Cardiac muscle cell (in vitro differentiated cells and primary cell): ENCODE results near the gene SEMA3A. TPM values are rescaled to one million over a fixed set of nuclear protein-coding genes. Genes with fewer than 3 reads are reported as not detected.
A peak's percentile ranks its signal among the peaks of the same experiment; 100 is the strongest.

Experiments
- DNase-seq, 2 donors: peaks; one replicate each; pipeline versions ENCODE4 v3.0.0 to v3.0.0-alpha.2; 2010 to 2017; ENCODE audit warnings: low read depth in 1 of 2, low spot score in 1 of 2
- H3K27ac ChIP-seq: fragments of 200-600 bp; sonication (generic); 2 replicates; pipeline ENCODE4 v1.5.1; 2016
- H3K27me3 ChIP-seq: fragments of 200-600 bp; sonication (generic); 2 replicates; pipeline ENCODE4 v1.6.0; 2016; ENCODE audit warnings: control low read depth
- H3K36me3 ChIP-seq: fragments of 200-600 bp; sonication (generic); 2 replicates; pipeline ENCODE4 v1.5.1; 2016; ENCODE audit warnings: control low read depth
- H3K4me1 ChIP-seq: fragments of 200-600 bp; sonication (generic); 2 replicates; pipeline ENCODE4 v1.8.1; 2017; ENCODE audit warnings: low read depth, mild to moderate bottlenecking, mixed run types
- H3K4me3 ChIP-seq: fragments of 200-600 bp; sonication (generic); 2 replicates; pipeline ENCODE4 v1.5.1; 2016; ENCODE audit warnings: mild to moderate bottlenecking
- H3K9me3 ChIP-seq: fragments of 200-600 bp; sonication (generic); 2 replicates; pipeline ENCODE4 v1.5.1; 2017; ENCODE audit warnings: low read depth, mild to moderate bottlenecking, control low read depth
- CTCF ChIP-seq: IDR thresholded peaks from 2 replicates; pipeline ENCODE4 v1.5.1; 2012; ENCODE audit warnings: low read depth, mild to moderate bottlenecking, low read length
- polyA plus RNA-seq: library from polyadenylated mRNA; unstranded; fragments of >200 nt; fragmentation: Nextera tagmentation; extraction: Ambion mirVana; gene quantifications from 2 replicates; pipeline ENCODE4 v1.2.1, GENCODE V29; 2016
- total RNA-seq: library from RNA; depleted of rRNA; stranded (reverse); fragments of >200 nt; gene quantifications from 2 replicates; pipeline ENCODE4 v1.2.3, GENCODE V29; 2016

Gene SEMA3A
- total and polyA plus RNA-seq, 2 experiments from 2014 or later = 33.5 to 37.3 TPM

GRCh38 chr7:84111842-84112241 lies 82.7 kb downstream of the SEMA3A start:
- no peak overlapping the region for H3K4me3 ChIP-seq
- DNase-seq = no peak
- TF ChIP-seq CTCF = no peak
- peaks cover 13% of the 10 kb centered on the region for H3K4me1 ChIP-seq
- peak overlapping the region; percentile 18 for H3K27ac ChIP-seq
- H3K27me3 ChIP-seq = no peaks in the 10 kb centered on the region
- H3K36me3 ChIP-seq = peaks cover 8% of the 10 kb centered on the region
- no peaks in the 10 kb centered on the region for H3K9me3 ChIP-seq

- DNase-seq = no peak
- Histone ChIP-seq H3K9me3 (no peaks in the 10 kb centered on the region), H3K4me1 (peaks cover 13% of the 10 kb centered on the region), H3K27me3 (no peaks in the 10 kb centered on the region), H3K27ac (no peak overlapping the region), H3K4me3 (no peak overlapping the region), H3K36me3 (peaks cover 8% of the 10 kb centered on the region)
- TF ChIP-seq CTCF = no peak
These were observed 84.2 kb downstream of the SEMA3A start for GRCh38 chr7:84110400-84110799.

- no peak for DNase-seq
- no peak for TF ChIP-seq CTCF
- Histone ChIP-seq H3K36me3 (peaks cover 8% of the 10 kb centered on the region), H3K9me3 (no peaks in the 10 kb centered on the region), H3K27ac (no peak overlapping the region), H3K27me3 (no peaks in the 10 kb centered on the region), H3K4me1 (peaks cover 13% of the 10 kb centered on the region), H3K4me3 (no peak overlapping the region)
These were observed 85.8 kb downstream of the SEMA3A start for GRCh38 chr7:84108787-84109186.

GRCh38 chr7:84108119-84108518 lies 86.5 kb downstream of the SEMA3A start:
- H3K4me1 ChIP-seq = peaks cover 13% of the 10 kb centered on the region
- H3K36me3 ChIP-seq = peaks cover 8% of the 10 kb centered on the region
- DNase-seq = no peak
- no peaks in the 10 kb centered on the region for H3K27me3 ChIP-seq
- TF ChIP-seq CTCF = no peak
- no peak overlapping the region for H3K27ac ChIP-seq
- no peaks in the 10 kb centered on the region for H3K9me3 ChIP-seq
- H3K4me3 ChIP-seq = no peak overlapping the region

GRCh38 chr7:84107259-84107658 lies 87.3 kb downstream of the SEMA3A start:
- H3K27me3 ChIP-seq = no peaks in the 10 kb centered on the region
- H3K9me3 ChIP-seq = no peaks in the 10 kb centered on the region
- peaks cover 12% of the 10 kb centered on the region for H3K4me1 ChIP-seq
- peaks cover 8% of the 10 kb centered on the region for H3K36me3 ChIP-seq
- H3K4me3 ChIP-seq = no peak overlapping the region
- no peak overlapping the region for H3K27ac ChIP-seq
- no peak for DNase-seq
- TF ChIP-seq CTCF = no peak

GRCh38 chr7:84106291-84106690 lies 88.3 kb downstream of the SEMA3A start:
- Histone ChIP-seq H3K27ac (peak overlapping the region; percentile 29), H3K4me1 (peaks cover 4% of the 10 kb centered on the region)
- no peak for TF ChIP-seq CTCF

More at GRCh38 chr7:84106291-84106690, 88.3 kb downstream of the SEMA3A start:
- Histone ChIP-seq H3K9me3 (no peaks in the 10 kb centered on the region), H3K36me3 (peaks cover 8% of the 10 kb centered on the region), H3K4me3 (no peak overlapping the region), H3K27me3 (no peaks in the 10 kb centered on the region)
- DNase-seq = no peak
